T-helper 2 cell treated with Interferon-gamma antibody and Interleukin-4, amounts not matched to agents 100 ng/mL and 5 ng/mL, for 36 hours (primary cell): ENCODE measurements around the gene OR52E8. TPM values are rescaled to one million over a fixed set of nuclear protein-coding genes. Genes with fewer than 3 reads are reported as not detected.

ENCODE experiments used
- intact Hi-C: fragments of 100-400 bp; cut with micrococcal nuclease; formaldehyde crosslinking; loops from one replicate; pipeline ENCODE4 v1.15.1; 2023
- total RNA-seq: library from RNA; stranded (reverse); gene quantifications from 2 replicates; pipeline ENCODE4 v1.2.3, GENCODE V29; 2022

Gene OR52E8
- total RNA-seq, 1 donor from 2014 or later = not detected

- intact Hi-C loops = loop anchor here (1.0 to 2.0 kb wide), 5 partner anchors 124 to 684 kb away; no protein-coding TSS in a partner anchor
Measured at GRCh38 chr11:5808500-5809121, 48.9 kb downstream of the OR52E8 start, which contains the start of gene OR52N2. Gene OR52N2, plus strand, starts transcription at chr11:5808924. Its CDS starts 11,412 bp downstream, at chr11:5820336.

- intact Hi-C loops = no loop called here
Measured at GRCh38 chr11:5807580-5807979, 49.9 kb downstream of the OR52E8 start.

Other genes with a start within 250 kb of the OR52E8 start
- gene TRIM34, start 232.7 kb downstream of the OR52E8 start, total RNA-seq = 7.4 and 8.8 TPM in 2 replicates
- gene TRIM5, start 172.6 kb downstream of the OR52E8 start, total RNA-seq = 22.1 and 24.4 TPM in 2 replicates
- gene TRIM22, start 167.9 kb downstream of the OR52E8 start, total RNA-seq = 173 and 177 TPM in 2 replicates
- gene OR56B1, start 121.2 kb downstream of the OR52E8 start, total RNA-seq = 0.09 and 0.36 TPM in 2 replicates
- 0.52 and 0.57 TPM in 2 replicates for gene OR52N4, start 103.4 kb downstream of the OR52E8 start, total RNA-seq
- not detected in 2 replicates for gene OR52N5, start 74.3 kb downstream of the OR52E8 start, total RNA-seq
- gene OR52N1, start 66.4 kb downstream of the OR52E8 start, total RNA-seq = 0.23 TPM in 1 of 2 replicates, not detected in the other
- gene OR52N2, start 48.8 kb downstream of the OR52E8 start, total RNA-seq = not detected in 2 replicates
- not detected in 2 replicates for gene OR52E6, start 15.8 kb downstream of the OR52E8 start, total RNA-seq
- gene OR52E4, start 22.9 kb upstream of the OR52E8 start, total RNA-seq = not detected in 2 replicates
- gene OR52E5, start 35.5 kb upstream of the OR52E8 start, total RNA-seq = not detected in 2 replicates
- not detected in 2 replicates for gene OR56A3, start 84.6 kb upstream of the OR52E8 start, total RNA-seq
- not detected in 2 replicates for gene OR56A5, start 110.8 kb upstream of the OR52E8 start, total RNA-seq
- not detected in 2 replicates for gene OR52L1, start 129.3 kb upstream of the OR52E8 start, total RNA-seq
- 0.05 TPM in 1 of 2 replicates, not detected in the other for gene OR56A4, start 149.3 kb upstream of the OR52E8 start, total RNA-seq
- gene OR56A1, start 173.1 kb upstream of the OR52E8 start, total RNA-seq = not detected in 2 replicates
- not detected in 2 replicates for gene OR56B4, start 250.0 kb upstream of the OR52E8 start, total RNA-seq